Neural cell (in vitro differentiated cells): ENCODE results near the gene ACOT7.

Experiments used
- EP300 ChIP-seq: fragments of 450-650 bp; conservative IDR thresholded peaks from 2 replicates; pipeline ENCODE4 v1.6.1; 2014; ENCODE audit warnings: antibody characterized with exemption, mild to moderate bottlenecking, moderate library complexity; ENCODE audit not compliant: poor library complexity, severe bottlenecking
- EZH2 ChIP-seq: fragments of 200-600, 300-800 bp; shearing (Covaris generic), sonication (generic); IDR thresholded peaks from 2 replicates; pipeline ENCODE4 v1.6.1; 2014; ENCODE audit warnings: antibody characterized with exemption, low read length, borderline replicate concordance, mild to moderate bottlenecking; ENCODE audit not compliant: insufficient read depth, poor library complexity, severe bottlenecking
- MXI1 ChIP-seq: fragments of 450-650 bp; conservative IDR thresholded peaks from 2 replicates; pipeline ENCODE4 v1.6.1; 2014; ENCODE audit warnings: antibody characterized with exemption, mild to moderate bottlenecking; ENCODE audit not compliant: poor library complexity, severe bottlenecking
- POLR2AphosphoS5 ChIP-seq: IDR thresholded peaks from 2 replicates; pipeline ENCODE4 v1.6.1; 2012
- RAD21 ChIP-seq: fragments of 450-650 bp; conservative IDR thresholded peaks from 2 replicates; pipeline ENCODE4 v1.6.1; 2014; ENCODE audit warnings: antibody characterized with exemption, mild to moderate bottlenecking, moderate library complexity
- SMC3 ChIP-seq: fragments of 450-650 bp; conservative IDR thresholded peaks from 2 replicates; pipeline ENCODE4 v1.6.1; 2014; ENCODE audit warnings: antibody characterized with exemption, mild to moderate bottlenecking, moderate library complexity; ENCODE audit not compliant: poor library complexity
- TAF1 ChIP-seq: IDR thresholded peaks from 2 replicates; pipeline ENCODE4 v1.6.1; 2012; ENCODE audit warnings: low read depth
- TF ChIP-seq, protein P1 (sequence below): fragments of 450-650 bp; IDR thresholded peaks from 2 replicates; pipeline ENCODE4 v1.5.1; 2014; ENCODE audit warnings: antibody characterized with exemption, mild to moderate bottlenecking, moderate library complexity; ENCODE audit not compliant: poor library complexity, severe bottlenecking
- TF ChIP-seq, protein P2 (sequence below): IDR thresholded peaks from 2 replicates; pipeline ENCODE4 v1.6.1; 2012; ENCODE audit warnings: borderline replicate concordance

DNA sequence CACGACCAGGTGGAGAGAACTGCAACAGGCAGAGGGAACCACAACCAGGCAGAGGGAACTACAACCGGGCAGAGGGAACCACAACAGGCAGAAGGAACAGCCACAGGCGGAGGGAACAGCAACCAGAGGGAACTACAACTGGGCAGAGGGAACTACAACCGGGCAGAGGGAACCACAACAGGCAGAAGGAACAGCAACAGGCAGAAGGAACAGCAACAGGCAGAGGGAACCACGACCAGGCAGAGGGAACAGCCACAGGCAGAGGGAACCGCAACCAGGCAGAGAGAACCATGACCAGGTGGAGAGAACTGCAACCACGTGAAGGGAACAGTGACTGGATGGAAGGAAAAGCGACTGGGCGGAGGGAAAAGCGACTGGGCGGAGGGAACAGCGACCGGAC is 85.1 kb downstream of the ACOT7 start:
- TF ChIP-seq, protein P1, sequence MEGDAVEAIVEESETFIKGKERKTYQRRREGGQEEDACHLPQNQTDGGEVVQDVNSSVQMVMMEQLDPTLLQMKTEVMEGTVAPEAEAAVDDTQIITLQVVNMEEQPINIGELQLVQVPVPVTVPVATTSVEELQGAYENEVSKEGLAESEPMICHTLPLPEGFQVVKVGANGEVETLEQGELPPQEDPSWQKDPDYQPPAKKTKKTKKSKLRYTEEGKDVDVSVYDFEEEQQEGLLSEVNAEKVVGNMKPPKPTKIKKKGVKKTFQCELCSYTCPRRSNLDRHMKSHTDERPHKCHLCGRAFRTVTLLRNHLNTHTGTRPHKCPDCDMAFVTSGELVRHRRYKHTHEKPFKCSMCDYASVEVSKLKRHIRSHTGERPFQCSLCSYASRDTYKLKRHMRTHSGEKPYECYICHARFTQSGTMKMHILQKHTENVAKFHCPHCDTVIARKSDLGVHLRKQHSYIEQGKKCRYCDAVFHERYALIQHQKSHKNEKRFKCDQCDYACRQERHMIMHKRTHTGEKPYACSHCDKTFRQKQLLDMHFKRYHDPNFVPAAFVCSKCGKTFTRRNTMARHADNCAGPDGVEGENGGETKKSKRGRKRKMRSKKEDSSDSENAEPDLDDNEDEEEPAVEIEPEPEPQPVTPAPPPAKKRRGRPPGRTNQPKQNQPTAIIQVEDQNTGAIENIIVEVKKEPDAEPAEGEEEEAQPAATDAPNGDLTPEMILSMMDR, result no peak
- TF ChIP-seq RAD21 (no peak), POLR2AphosphoS5 (no peak), TAF1 (no peak), EZH2 (no peak), SMC3 (no peak), MXI1 (no peak), EP300 (no peak)
- TF ChIP-seq, protein P2, sequence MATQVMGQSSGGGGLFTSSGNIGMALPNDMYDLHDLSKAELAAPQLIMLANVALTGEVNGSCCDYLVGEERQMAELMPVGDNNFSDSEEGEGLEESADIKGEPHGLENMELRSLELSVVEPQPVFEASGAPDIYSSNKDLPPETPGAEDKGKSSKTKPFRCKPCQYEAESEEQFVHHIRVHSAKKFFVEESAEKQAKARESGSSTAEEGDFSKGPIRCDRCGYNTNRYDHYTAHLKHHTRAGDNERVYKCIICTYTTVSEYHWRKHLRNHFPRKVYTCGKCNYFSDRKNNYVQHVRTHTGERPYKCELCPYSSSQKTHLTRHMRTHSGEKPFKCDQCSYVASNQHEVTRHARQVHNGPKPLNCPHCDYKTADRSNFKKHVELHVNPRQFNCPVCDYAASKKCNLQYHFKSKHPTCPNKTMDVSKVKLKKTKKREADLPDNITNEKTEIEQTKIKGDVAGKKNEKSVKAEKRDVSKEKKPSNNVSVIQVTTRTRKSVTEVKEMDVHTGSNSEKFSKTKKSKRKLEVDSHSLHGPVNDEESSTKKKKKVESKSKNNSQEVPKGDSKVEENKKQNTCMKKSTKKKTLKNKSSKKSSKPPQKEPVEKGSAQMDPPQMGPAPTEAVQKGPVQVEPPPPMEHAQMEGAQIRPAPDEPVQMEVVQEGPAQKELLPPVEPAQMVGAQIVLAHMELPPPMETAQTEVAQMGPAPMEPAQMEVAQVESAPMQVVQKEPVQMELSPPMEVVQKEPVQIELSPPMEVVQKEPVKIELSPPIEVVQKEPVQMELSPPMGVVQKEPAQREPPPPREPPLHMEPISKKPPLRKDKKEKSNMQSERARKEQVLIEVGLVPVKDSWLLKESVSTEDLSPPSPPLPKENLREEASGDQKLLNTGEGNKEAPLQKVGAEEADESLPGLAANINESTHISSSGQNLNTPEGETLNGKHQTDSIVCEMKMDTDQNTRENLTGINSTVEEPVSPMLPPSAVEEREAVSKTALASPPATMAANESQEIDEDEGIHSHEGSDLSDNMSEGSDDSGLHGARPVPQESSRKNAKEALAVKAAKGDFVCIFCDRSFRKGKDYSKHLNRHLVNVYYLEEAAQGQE, result no peak
